KMS-11 (cell line): ENCODE data around the gene C3orf49.

ENCODE experiments used
- H2AFZ ChIP-seq: fragments of 200-600 bp; sonication (generic); 2 replicates; pipeline ENCODE4 v1.6.1; 2016; ENCODE audit warnings: antibody characterized with exemption, mixed run types, low read depth
- H3K27ac ChIP-seq: fragments of 200-600 bp; sonication (generic); 2 replicates; pipeline ENCODE4 v1.6.1; 2016; ENCODE audit warnings: mild to moderate bottlenecking, mixed run types
- H3K27me3 ChIP-seq: fragments of 200-600 bp; sonication (generic); 2 replicates; pipeline ENCODE4 v1.6.1; 2017; ENCODE audit warnings: mild to moderate bottlenecking, low read depth, mixed run types, moderate library complexity; ENCODE audit not compliant: insufficient read depth
- H3K36me3 ChIP-seq: fragments of 200-600 bp; sonication (generic); 2 replicates; pipeline ENCODE4 v1.6.1; 2017; ENCODE audit warnings: mild to moderate bottlenecking, mixed run types; ENCODE audit not compliant: insufficient read depth
- H3K4me1 ChIP-seq: fragments of 200-600 bp; sonication (generic); 2 replicates; pipeline ENCODE4 v1.6.1; 2016; ENCODE audit warnings: mild to moderate bottlenecking, low read depth, mixed run types; ENCODE audit not compliant: poor library complexity, severe bottlenecking
- H3K4me2 ChIP-seq: fragments of 200-600 bp; sonication (generic); 2 replicates; pipeline ENCODE4 v1.7.0; 2016; ENCODE audit warnings: mild to moderate bottlenecking, mixed run types
- H3K4me3 ChIP-seq: fragments of 200-600 bp; sonication (generic); IDR thresholded peaks from 2 replicates; pipeline ENCODE4 v1.6.1; 2017; ENCODE audit warnings: low read depth, low read length, mixed read lengths; ENCODE audit not compliant: insufficient read depth
- H3K79me2 ChIP-seq: fragments of 200-600 bp; sonication (generic); 2 replicates; pipeline ENCODE4 v1.6.1; 2016; ENCODE audit warnings: low read depth, mixed run types; ENCODE audit not compliant: insufficient read depth
- H3K9ac ChIP-seq: fragments of 200-600 bp; sonication (generic); 2 replicates; pipeline ENCODE4 v1.6.1; 2016; ENCODE audit warnings: mild to moderate bottlenecking, mixed run types
- H4K20me1 ChIP-seq: fragments of 200-600 bp; sonication (generic); 2 replicates; pipeline ENCODE4 v1.6.1; 2016; ENCODE audit warnings: mild to moderate bottlenecking, mixed run types; ENCODE audit not compliant: insufficient read depth
- TF ChIP-seq, protein P1 (sequence below): fragments of 200-600 bp; sonication (generic); conservative IDR thresholded peaks from 2 replicates; pipeline ENCODE4 v1.6.1; 2017; ENCODE audit warnings: low read depth, mild to moderate bottlenecking, antibody characterized with exemption, low read length, moderate library complexity, mixed read lengths

C3orf49 gene

DNA sequence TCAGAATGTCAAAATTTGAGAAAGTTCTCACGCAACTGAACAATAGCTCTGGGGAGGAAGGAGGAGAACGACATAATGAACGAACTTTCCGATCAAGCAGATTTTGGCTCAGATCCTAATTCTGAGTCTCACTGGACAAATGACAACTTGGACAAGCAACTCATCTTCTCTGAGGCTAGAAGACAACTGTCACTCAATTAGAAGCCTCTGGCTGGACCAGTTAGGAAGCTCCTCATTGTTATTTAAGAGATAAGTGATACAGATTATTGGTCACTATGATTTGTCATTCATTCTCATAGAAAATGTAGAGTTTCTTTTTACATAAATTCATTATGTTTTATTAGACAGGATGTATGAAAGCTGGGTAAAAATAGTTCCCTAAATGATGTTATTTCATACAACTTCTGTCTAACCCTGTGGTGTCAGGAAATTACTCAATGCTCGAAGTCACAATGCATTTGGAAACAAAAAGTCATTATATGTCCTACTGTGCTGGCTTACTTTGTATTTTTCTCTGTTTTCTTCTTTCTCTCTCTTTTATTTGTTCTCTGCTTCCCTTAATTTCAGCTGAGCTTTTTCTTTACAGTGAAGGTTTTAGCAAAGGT, 11.0 kb upstream of the C3orf49 start:
- TF ChIP-seq, protein P1, sequence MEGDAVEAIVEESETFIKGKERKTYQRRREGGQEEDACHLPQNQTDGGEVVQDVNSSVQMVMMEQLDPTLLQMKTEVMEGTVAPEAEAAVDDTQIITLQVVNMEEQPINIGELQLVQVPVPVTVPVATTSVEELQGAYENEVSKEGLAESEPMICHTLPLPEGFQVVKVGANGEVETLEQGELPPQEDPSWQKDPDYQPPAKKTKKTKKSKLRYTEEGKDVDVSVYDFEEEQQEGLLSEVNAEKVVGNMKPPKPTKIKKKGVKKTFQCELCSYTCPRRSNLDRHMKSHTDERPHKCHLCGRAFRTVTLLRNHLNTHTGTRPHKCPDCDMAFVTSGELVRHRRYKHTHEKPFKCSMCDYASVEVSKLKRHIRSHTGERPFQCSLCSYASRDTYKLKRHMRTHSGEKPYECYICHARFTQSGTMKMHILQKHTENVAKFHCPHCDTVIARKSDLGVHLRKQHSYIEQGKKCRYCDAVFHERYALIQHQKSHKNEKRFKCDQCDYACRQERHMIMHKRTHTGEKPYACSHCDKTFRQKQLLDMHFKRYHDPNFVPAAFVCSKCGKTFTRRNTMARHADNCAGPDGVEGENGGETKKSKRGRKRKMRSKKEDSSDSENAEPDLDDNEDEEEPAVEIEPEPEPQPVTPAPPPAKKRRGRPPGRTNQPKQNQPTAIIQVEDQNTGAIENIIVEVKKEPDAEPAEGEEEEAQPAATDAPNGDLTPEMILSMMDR: no peak
- Histone ChIP-seq H4K20me1 (no peaks in the 10 kb centered on the region), H3K4me3 (no peak overlapping the region), H3K4me2 (no peak overlapping the region), H3K27ac (no peak overlapping the region), H3K27me3 (no peaks in the 10 kb centered on the region), H3K9ac (no peak overlapping the region), H3K36me3 (no peaks in the 10 kb centered on the region), H3K4me1 (no peaks in the 10 kb centered on the region), H2AFZ (no peak overlapping the region), H3K79me2 (no peaks in the 10 kb centered on the region)

- no peak overlapping the region for H3K27ac ChIP-seq
- H3K4me3 ChIP-seq: no peak overlapping the region
- TF ChIP-seq, protein P1: no peak
- no peaks in the 10 kb centered on the region for H3K79me2 ChIP-seq
- H3K27me3 ChIP-seq: no peaks in the 10 kb centered on the region
- H3K4me1 ChIP-seq: no peaks in the 10 kb centered on the region
- no peaks in the 10 kb centered on the region for H4K20me1 ChIP-seq
- no peak overlapping the region for H3K4me2 ChIP-seq
- no peaks in the 10 kb centered on the region for H3K36me3 ChIP-seq
- H2AFZ ChIP-seq: no peak overlapping the region
- H3K9ac ChIP-seq: no peak overlapping the region
Observed at GRCh38 chr3:63808633-63809032, 10.5 kb upstream of the C3orf49 start.

- Histone ChIP-seq H3K36me3 (no peaks in the 10 kb centered on the region), H3K27ac (no peak overlapping the region), H4K20me1 (no peaks in the 10 kb centered on the region), H2AFZ (no peak overlapping the region), H3K79me2 (no peaks in the 10 kb centered on the region), H3K4me2 (no peak overlapping the region), H3K4me1 (no peaks in the 10 kb centered on the region), H3K9ac (no peak overlapping the region), H3K4me3 (no peak overlapping the region), H3K27me3 (no peaks in the 10 kb centered on the region)
- TF ChIP-seq, protein P1: no peak
Observed at GRCh38 chr3:63809607-63810006, 9.5 kb upstream of the C3orf49 start.

DNA sequence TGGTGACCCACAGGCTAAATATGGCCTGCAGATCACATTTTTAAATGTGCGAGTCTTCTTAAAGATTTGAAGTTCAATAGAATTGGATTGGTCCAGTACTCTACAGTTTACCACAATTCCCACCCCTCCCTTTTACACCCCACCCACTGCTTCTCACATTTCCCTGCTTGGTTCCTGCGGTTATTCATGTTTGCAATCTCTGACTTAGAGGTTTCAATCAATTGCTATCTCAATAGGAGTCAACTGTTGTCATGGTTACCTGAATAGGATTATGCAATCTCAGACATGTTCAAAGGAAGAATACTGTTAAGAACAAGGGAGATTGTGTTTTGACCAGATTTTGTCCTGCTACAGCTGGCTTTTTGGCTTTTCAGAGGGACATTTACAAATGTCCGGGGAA, 4.9 kb upstream of the C3orf49 start:
- Histone ChIP-seq H3K9ac (no peak overlapping the region), H3K4me1 (no peaks in the 10 kb centered on the region), H2AFZ (no peak overlapping the region), H3K4me2 (no peak overlapping the region), H4K20me1 (no peaks in the 10 kb centered on the region), H3K4me3 (no peak overlapping the region), H3K36me3 (no peaks in the 10 kb centered on the region), H3K27ac (no peak overlapping the region), H3K79me2 (no peaks in the 10 kb centered on the region), H3K27me3 (no peaks in the 10 kb centered on the region)
- TF ChIP-seq, protein P1: no peak
